ENCODE results near the gene CFAP74.

Gene CFAP74

GRCh38 chr1:1968767-1969504, 34.6 kb downstream of the CFAP74 start:
- H3K4me1 ChIP-seq (ENCODE audit: insufficient read depth, low read length): no peaks in the 10 kb centered on the region
- no peaks in the 10 kb centered on the region for H3K27me3 ChIP-seq (ENCODE audit: insufficient read depth, low read length)
- no peak overlapping the region for H3K4me3 ChIP-seq (ENCODE audit: low read length)
- no peak overlapping the region for H3K27ac ChIP-seq (ENCODE audit: low read length)
- H3K9me3 ChIP-seq (ENCODE audit: insufficient read depth, low read depth, low read length): no peaks in the 10 kb centered on the region
- H3K36me3 ChIP-seq (ENCODE audit: insufficient read depth, low read depth, low read length): no peaks in the 10 kb centered on the region
- H3K9ac ChIP-seq (ENCODE audit: low read depth, low read length): no peak overlapping the region

GRCh38 chr1:1967879-1968278, 35.7 kb downstream of the CFAP74 start:
- H3K36me3 ChIP-seq (ENCODE audit: insufficient read depth, low read depth, low read length): no peaks in the 10 kb centered on the region
- H3K9ac ChIP-seq (ENCODE audit: low read depth, low read length): no peak overlapping the region
- no peak overlapping the region for H3K27ac ChIP-seq (ENCODE audit: low read length)
- H3K27me3 ChIP-seq (ENCODE audit: insufficient read depth, low read length): no peaks in the 10 kb centered on the region
- no peaks in the 10 kb centered on the region for H3K9me3 ChIP-seq (ENCODE audit: insufficient read depth, low read depth, low read length)
- no peaks in the 10 kb centered on the region for H3K4me1 ChIP-seq (ENCODE audit: insufficient read depth, low read length)
- no peak overlapping the region for H3K4me3 ChIP-seq (ENCODE audit: low read length)

- Histone ChIP-seq H3K9me3 (ENCODE audit: insufficient read depth, low read depth, low read length) (no peaks in the 10 kb centered on the region), H3K27ac (ENCODE audit: low read length) (no peak overlapping the region), H3K4me1 (ENCODE audit: insufficient read depth, low read length) (no peaks in the 10 kb centered on the region), H3K27me3 (ENCODE audit: insufficient read depth, low read length) (no peaks in the 10 kb centered on the region), H3K36me3 (ENCODE audit: insufficient read depth, low read depth, low read length) (no peaks in the 10 kb centered on the region), H3K4me3 (ENCODE audit: low read length) (no peak overlapping the region), H3K9ac (ENCODE audit: low read depth, low read length) (no peak overlapping the region)
These were observed 36.4 kb downstream of the CFAP74 start for GRCh38 chr1:1967151-1967550.

GRCh38 chr1:1966071-1966740, 37.4 kb downstream of the CFAP74 start:
- Histone ChIP-seq H3K9ac (ENCODE audit: low read depth, low read length) (no peak overlapping the region), H3K36me3 (ENCODE audit: insufficient read depth, low read depth, low read length) (no peaks in the 10 kb centered on the region), H3K27me3 (ENCODE audit: insufficient read depth, low read length) (peaks cover 5% of the 10 kb centered on the region), H3K9me3 (ENCODE audit: insufficient read depth, low read depth, low read length) (no peaks in the 10 kb centered on the region), H3K4me1 (ENCODE audit: insufficient read depth, low read length) (peaks cover 4% of the 10 kb centered on the region; the same call in 1 of the 2 replicates), H3K27ac (ENCODE audit: low read length) (no peak overlapping the region), H3K4me3 (ENCODE audit: low read length) (no peak overlapping the region)

- Histone ChIP-seq H3K36me3 (ENCODE audit: insufficient read depth, low read depth, low read length) (no peaks in the 10 kb centered on the region), H3K9ac (ENCODE audit: low read depth, low read length) (no peak overlapping the region), H3K4me1 (ENCODE audit: insufficient read depth, low read length) (peaks cover 9% of the 10 kb centered on the region; the same call in 1 of the 2 replicates), H3K27ac (ENCODE audit: low read length) (no peak overlapping the region), H3K9me3 (ENCODE audit: insufficient read depth, low read depth, low read length) (no peaks in the 10 kb centered on the region), H3K27me3 (ENCODE audit: insufficient read depth, low read length) (peaks cover 11% of the 10 kb centered on the region), H3K4me3 (ENCODE audit: low read length) (no peak overlapping the region)
These were observed 38.0 kb downstream of the CFAP74 start for GRCh38 chr1:1965546-1965945.

GRCh38 chr1:1964811-1965210, 38.8 kb downstream of the CFAP74 start:
- Histone ChIP-seq H3K27me3 (ENCODE audit: insufficient read depth, low read length) (peaks cover 13% of the 10 kb centered on the region), H3K4me1 (ENCODE audit: insufficient read depth, low read length) (peaks cover 11% of the 10 kb centered on the region; the same call in 1 of the 2 replicates), H3K4me3 (ENCODE audit: low read length) (no peak overlapping the region), H3K27ac (ENCODE audit: low read length) (no peak overlapping the region), H3K36me3 (ENCODE audit: insufficient read depth, low read depth, low read length) (no peaks in the 10 kb centered on the region), H3K9me3 (ENCODE audit: insufficient read depth, low read depth, low read length) (no peaks in the 10 kb centered on the region), H3K9ac (ENCODE audit: low read depth, low read length) (no peak overlapping the region)

GRCh38 chr1:1963570-1963969, 40.0 kb downstream of the CFAP74 start:
- Histone ChIP-seq H3K27me3 (ENCODE audit: insufficient read depth, low read length) (peaks cover 13% of the 10 kb centered on the region), H3K9me3 (ENCODE audit: insufficient read depth, low read depth, low read length) (no peaks in the 10 kb centered on the region), H3K4me3 (ENCODE audit: low read length) (no peak overlapping the region), H3K27ac (ENCODE audit: low read length) (no peak overlapping the region), H3K4me1 (ENCODE audit: insufficient read depth, low read length) (peaks cover 11% of the 10 kb centered on the region; the same call in 1 of the 2 replicates), H3K36me3 (ENCODE audit: insufficient read depth, low read depth, low read length) (no peaks in the 10 kb centered on the region), H3K9ac (ENCODE audit: low read depth, low read length) (no peak overlapping the region)

- peaks cover 13% of the 10 kb centered on the region for H3K27me3 ChIP-seq (ENCODE audit: insufficient read depth, low read length)
- no peaks in the 10 kb centered on the region for H3K36me3 ChIP-seq (ENCODE audit: insufficient read depth, low read depth, low read length)
- no peak overlapping the region for H3K27ac ChIP-seq (ENCODE audit: low read length)
- H3K9ac ChIP-seq (ENCODE audit: low read depth, low read length): no peak overlapping the region
- no peak overlapping the region for H3K4me3 ChIP-seq (ENCODE audit: low read length)
- H3K4me1 ChIP-seq (ENCODE audit: insufficient read depth, low read length): peaks cover 11% of the 10 kb centered on the region; the same call in 1 of the 2 replicates
- no peaks in the 10 kb centered on the region for H3K9me3 ChIP-seq (ENCODE audit: insufficient read depth, low read depth, low read length)
These were observed 40.8 kb downstream of the CFAP74 start for GRCh38 chr1:1962752-1963151.

GRCh38 chr1:1960480-1961196, 42.9 kb downstream of the CFAP74 start:
- Histone ChIP-seq H3K27ac (ENCODE audit: low read length) (no peak overlapping the region), H3K27me3 (ENCODE audit: insufficient read depth, low read length) (peaks cover 13% of the 10 kb centered on the region), H3K4me3 (ENCODE audit: low read length) (no peak overlapping the region), H3K9ac (ENCODE audit: low read depth, low read length) (no peak overlapping the region), H3K4me1 (ENCODE audit: insufficient read depth, low read length) (peaks cover 11% of the 10 kb centered on the region; the same call in 1 of the 2 replicates), H3K36me3 (ENCODE audit: insufficient read depth, low read depth, low read length) (no peaks in the 10 kb centered on the region), H3K9me3 (ENCODE audit: insufficient read depth, low read depth, low read length) (no peaks in the 10 kb centered on the region)

- Histone ChIP-seq H3K4me3 (ENCODE audit: low read length) (peak overlapping the region; percentile 42; the same call in 1 of the 2 replicates), H3K9me3 (ENCODE audit: insufficient read depth, low read depth, low read length) (no peaks in the 10 kb centered on the region), H3K36me3 (ENCODE audit: insufficient read depth, low read depth, low read length) (no peaks in the 10 kb centered on the region)
These were observed 43.6 kb downstream of the CFAP74 start for GRCh38 chr1:1959840-1960479.

GRCh38 chr1:1959459-1959839, 44.1 kb downstream of the CFAP74 start:
- Histone ChIP-seq H3K4me1 (ENCODE audit: insufficient read depth, low read length) (peaks cover 11% of the 10 kb centered on the region; the same call in 1 of the 2 replicates), H3K36me3 (ENCODE audit: insufficient read depth, low read depth, low read length) (no peaks in the 10 kb centered on the region), H3K9ac (ENCODE audit: low read depth, low read length) (no peak overlapping the region), H3K27me3 (ENCODE audit: insufficient read depth, low read length) (peaks cover 13% of the 10 kb centered on the region), H3K9me3 (ENCODE audit: insufficient read depth, low read depth, low read length) (no peaks in the 10 kb centered on the region), H3K27ac (ENCODE audit: low read length) (no peak overlapping the region), H3K4me3 (ENCODE audit: low read length) (peak overlapping the region; percentile 42; the same call in 1 of the 2 replicates)

More at GRCh38 chr1:1959840-1960479, 43.6 kb downstream of the CFAP74 start:
- peaks cover 13% of the 10 kb centered on the region for H3K27me3 ChIP-seq (ENCODE audit: insufficient read depth, low read length)
- no peak overlapping the region for H3K27ac ChIP-seq (ENCODE audit: low read length)
- H3K4me1 ChIP-seq (ENCODE audit: insufficient read depth, low read length): peaks cover 11% of the 10 kb centered on the region; the same call in 1 of the 2 replicates
- H3K9ac ChIP-seq (ENCODE audit: low read depth, low read length): no peak overlapping the region
